Inflammatory macrophage (primary cell): Measurements from ENCODE around the gene OTOS.

Source experiments
- DNase-seq, 2 donors: peaks; one replicate each; pipeline ENCODE4 v3.0.0-alpha.2; 2020 to 2022
- total RNA-seq, 18 experiments: gene quantifications; one replicate each; lab custom pipeline; 2026; ENCODE audit warnings: mixed read lengths in 6 of 18, inconsistent platforms in 2 of 18; lab: John Stamatoyannopoulos, UW

The OTOS gene
- total RNA-seq = 0 to 0.16 (median 0) reads per million in 18 experiments

DNA sequence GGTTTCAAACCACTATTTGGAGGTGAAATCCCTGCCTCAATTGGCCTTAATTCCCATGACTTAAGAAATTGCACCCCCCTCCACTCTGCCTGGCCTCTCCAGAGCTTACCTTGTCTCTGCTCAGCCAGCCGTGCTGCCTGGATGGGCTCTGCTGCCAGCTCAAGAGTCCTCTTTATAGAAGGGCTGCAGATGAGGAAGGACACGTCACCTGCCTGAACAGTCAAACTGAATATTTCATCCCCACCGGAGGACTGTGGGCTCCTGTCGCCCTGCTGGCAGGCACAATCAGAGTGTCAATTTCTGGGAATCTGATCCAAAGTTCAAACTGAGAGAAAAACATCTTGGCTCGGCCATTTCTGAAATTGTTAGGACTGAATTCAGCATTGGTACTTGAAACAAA, at the start of gene OTOS:
Gene OTOS, minus strand, starts transcription at position 148 of the 400 bp plus-strand sequence. CDS start 332 bp downstream, outside the sequence.
- no peak for DNase-seq

DNA sequence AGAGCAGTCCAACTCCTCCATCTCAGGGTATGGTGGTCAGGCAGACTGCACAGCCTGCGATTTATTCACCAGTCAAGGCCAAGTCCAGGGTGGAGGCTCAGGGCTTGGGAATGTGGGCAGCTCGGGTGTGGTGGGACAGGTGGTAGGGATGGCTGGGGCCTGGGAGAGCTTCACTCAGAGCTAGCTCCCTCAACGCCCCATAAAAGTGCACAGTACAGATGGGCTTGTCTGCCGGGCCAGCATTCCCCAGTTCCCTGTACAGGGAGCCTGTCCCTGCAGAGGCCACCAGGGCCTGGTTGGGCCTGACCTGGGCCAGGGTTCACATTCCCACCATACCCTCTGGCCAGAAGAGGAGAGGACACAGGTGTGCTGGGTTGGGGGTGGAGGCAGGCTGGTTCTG, 49.2 kb upstream of the OTOS start:
- DNase-seq = no peak

DNA sequence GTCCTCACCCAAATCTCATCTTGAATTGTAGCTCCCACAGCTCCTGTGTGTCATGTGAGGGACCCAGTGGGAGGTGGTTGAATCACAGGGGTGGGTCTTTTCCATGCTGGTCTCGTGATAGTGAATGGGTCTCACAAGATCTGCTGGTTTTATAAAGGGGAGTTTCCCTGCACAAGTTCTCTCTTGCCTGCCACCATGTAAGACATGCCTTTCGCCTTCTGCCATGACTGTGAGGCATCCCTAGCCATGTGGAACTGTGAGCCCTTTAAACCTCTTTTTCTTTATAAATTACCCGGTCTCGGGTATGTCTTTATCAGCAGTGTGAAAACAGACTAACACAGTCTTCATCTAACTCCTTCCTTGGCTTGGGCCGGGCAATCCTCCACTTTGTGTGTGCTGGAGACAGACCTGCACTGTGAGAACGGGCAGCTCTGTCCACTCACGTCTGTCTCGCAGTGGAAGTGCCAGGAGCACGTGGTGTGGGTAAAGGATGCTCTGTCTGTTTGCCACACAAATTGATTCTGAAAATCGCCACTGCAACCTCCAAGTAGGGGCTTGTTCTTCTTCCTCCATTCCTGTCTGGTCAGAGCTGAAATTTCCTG, 47.6 kb upstream of the OTOS start:
- DNase-seq = no peak

DNA sequence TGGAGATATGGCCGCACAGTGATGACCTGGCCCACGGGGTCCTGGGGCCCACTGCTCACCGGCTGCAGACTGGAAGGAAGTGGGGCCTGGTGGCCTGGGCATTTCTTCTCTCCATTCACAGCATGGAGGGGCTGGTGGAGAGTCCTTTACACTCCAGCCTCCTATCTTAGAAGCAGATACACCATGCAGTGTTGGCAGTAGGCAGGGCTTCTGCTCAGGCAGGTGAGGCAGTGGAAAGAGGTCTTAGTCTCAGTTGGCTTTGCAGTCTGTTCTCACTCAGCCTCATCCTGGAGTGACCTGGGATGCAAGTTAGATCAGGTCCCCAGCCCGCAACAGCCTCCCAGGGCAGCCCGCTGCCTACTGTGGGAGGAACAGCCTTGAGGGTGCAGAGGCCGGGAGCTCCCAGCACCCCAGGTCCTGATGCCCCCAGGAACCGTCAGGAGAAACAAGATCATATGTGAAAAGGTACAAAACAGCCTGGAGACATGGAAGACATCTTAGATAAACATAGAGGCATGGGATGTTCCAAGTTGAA, 45.8 kb upstream of the OTOS start:
- DNase-seq = no peak

DNA sequence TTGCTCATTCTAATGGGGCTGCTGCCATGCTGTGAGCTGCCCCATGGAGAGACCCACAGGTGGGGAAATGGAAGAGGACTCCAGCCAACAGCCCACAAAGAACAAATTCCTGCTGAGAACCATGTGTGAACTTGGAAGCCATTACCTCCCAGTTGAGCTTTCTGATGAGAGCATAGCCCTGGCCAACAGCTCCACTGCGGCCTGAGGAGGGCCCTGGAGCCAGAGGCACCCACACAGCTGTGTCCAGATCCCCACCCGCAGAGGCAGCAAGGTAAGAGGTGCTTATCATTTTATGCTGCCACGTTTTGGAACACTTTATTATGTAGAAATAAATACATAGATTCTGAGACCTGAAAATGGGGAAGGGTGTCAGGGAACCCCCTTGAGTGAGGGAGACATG, 44.2 kb upstream of the OTOS start:
- DNase-seq = no peak

DNA sequence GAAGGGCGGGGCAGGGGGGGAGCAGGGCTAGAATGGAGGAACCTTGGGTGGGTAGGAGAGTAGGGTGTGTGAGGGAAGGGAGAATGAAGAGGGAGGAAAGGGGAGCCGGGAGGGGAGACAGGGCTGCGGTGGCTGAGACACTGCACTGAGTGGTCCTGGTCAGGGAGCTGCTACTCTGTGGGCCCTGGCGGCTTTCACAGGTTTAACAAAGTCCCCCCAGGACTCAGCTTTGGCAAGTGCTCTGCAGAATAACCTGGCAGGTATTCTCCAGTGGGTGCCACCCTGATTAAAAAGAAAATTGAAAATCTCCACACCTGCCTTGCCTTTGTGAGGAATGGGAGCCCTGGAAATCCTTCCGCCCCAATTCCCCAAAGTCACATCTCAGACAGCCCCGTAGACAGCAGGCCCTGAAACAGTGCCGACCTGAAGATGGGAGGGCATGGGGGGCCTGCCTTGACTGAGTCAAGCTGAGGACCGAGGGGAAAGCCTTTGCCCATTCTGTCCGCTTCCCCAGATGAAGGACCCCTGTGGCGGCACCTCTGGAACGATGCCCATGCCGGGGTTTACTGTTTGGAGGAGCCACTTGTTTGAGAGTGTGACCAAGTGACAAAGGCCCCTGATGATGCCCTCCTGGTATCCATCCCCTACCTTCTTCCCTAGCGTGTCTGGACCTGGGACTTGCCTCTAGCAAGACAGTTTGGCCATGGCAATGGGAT, 43.6 kb upstream of the OTOS start:
- DNase-seq = no peak

DNA sequence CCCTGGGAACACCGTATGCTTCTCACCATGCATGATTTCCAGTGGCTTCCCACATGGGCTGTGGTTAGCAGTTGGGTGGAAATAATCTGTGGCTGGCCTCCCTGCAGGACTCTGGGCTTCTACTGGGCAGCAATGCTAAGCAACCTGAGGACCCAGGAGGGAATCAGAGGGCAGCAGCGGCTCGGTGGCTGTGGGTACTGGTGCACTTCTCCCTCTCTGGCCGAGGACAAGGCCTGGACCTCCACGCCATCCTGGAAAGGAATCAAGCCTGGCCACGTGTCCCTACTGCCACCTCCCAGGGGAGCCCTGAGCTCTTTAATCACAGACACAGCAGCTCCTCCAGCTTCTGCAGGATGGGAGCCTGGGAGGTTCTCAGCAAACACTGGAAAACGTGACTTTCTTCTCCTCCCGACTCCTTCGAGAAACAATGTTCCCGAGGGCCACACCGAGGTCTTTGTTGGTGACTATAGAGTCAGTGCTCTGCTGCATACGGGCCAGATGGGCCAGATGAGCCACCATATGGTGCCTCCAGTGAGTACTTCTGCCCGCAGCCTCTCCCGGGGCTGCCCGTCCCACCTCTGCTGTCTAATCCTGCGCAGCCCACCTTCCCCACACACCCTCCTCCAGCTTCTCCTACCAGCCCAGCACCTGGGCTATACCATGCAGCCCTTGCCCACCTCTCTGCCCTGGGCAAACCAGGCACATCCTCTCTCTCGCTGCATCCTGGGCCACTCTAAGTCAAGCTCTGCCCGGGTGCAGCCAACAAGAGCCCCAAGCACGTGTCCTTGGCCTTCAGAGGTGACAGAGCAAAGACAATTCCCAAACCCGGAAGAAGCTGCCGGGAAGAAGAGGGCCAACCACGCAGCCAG, 42.8 kb upstream of the OTOS start:
- no peak for DNase-seq

DNA sequence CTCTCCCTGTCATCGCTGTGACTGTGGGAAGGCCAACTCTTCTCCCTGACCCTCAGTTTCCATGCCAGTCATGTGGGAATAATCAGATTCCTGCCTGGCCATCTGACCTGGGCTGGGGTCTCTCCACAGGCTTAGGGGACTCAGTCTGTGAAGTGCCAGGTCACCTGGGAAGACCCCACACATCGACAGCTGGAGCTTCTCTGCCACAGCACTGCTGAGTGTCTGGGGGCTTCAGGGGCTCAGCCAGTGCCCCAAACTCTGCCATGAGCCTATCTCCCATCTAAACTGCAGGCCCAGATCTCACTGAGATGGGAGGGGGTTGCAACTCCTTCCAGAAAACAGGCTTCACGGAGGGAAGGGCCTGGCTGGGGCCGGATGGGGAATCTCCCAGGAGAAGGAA, 42.0 kb upstream of the OTOS start:
- no peak for DNase-seq

DNA sequence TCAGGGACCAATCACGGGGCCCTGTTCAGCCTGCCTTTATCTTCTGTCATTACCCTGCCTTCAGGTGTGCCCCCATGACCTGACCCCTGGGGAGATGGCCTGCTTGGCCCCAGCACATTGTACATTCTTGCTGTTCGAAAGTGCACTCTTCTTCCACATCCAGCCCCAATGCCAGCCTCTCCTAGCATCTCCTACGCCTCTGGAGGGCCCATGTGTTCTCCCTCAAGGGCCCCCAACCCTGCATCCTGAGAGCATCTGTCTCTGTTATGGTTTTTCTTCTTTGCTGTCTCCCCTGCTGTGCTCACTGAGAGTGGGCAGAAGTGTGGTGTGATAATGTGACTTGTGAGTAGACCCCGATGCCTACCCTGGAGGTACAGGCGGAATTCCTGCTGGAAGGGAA, 41.5 kb upstream of the OTOS start:
- DNase-seq = no peak

DNA sequence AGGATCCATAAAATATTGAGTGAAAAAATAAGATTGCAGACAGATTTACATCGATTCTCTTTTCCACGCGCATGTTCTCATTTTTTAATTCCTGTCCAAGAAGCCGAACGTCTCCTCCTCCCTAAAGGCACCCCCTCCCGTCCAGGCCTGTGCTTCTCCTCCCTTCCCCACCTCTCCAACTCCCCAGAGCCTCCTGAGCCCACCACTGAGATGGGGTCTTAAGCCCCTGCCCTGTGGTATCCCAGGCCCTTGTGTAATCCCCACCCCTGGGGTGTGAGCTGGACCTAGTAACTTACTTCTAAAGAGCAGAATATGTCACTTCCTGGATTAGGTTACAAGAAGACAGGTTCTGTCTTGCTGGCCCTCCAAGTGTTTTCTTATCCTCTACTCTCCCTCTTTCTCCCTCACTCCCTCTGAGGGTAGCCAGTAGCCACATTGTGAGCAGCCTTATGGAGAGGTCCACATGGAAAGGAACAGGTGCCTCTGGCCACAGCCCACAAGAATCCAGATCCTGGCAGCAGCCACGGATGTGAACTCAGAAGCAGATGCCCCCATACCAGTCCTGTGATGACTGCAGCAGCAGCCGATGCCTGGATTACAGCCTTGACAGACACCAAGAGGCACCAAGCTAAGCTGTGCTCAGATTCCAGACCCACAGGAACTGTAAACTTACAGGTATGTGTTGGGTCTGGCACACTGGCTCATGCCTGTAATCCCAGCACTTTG, 39.6 kb upstream of the OTOS start:
- no peak for DNase-seq

DNA sequence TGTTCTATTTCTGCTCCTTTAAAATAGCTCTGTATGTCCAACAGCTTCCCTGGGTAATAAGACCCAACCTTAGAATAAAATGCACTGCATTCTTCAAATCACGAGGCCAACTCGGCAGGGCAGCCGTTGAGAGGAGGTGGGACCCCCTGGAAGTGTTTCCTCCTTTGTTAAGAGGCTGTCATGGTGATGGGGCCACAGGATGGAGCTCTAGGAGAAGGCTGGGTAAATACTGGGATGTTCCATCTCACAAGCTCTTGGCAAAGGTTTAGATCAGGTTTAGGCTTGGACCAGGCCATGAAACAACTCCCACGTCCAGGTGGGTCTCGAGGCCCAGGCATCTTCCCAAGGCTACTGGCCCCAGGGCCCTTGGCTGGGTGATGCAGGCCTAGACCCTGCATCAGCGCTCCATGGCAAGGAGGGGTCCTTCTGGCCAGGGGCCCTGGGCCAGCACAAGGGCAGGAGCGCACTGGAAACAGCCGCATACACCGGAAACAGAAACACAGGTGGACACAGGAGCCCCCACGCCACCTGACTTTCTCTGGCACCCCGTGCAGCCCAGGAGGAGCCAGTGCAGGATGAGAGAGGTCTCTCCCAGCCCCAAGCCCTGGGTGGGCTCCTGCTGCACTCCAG, 38.8 kb upstream of the OTOS start:
- no peak for DNase-seq

DNA sequence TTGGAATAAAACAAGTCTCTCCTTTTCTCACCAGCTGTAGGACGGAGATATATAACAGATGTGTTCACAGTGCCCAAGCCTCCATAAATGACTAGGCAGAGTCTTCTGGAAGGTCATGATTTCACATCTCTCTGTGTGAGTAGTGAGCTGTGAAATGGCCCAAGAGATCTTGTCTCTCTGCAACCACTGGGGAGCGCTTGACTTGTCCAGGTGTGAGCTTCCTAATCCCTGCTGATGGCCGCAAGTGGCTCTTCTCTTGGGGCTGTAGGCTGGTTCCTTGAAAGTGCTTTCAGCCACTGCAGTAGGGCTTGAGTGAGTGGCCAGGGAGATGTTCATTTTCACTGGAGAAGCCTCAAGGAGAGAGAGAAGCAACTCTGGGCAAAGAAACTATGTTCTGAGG, 38.1 kb upstream of the OTOS start:
- DNase-seq = no peak

DNA sequence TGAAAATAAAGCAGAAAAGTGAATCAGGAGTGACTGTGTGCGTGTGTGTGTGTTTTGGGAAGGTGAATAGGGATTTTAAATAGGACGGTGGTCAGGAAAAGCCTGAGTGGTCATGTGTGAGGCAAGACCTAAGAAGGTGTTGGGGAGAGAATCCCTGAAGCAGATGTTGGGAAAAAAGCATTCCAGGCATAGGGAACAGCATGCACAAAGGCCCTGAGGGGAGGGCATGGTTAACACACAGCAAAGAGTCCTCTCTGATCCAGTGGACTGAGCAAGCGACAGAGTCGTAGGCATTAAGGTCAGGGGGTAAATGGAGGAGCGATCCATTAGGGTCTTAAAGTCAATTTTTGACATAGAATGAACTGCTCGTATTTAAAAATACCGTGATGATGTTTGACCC, 34.0 kb upstream of the OTOS start:
- DNase-seq = no peak

DNA sequence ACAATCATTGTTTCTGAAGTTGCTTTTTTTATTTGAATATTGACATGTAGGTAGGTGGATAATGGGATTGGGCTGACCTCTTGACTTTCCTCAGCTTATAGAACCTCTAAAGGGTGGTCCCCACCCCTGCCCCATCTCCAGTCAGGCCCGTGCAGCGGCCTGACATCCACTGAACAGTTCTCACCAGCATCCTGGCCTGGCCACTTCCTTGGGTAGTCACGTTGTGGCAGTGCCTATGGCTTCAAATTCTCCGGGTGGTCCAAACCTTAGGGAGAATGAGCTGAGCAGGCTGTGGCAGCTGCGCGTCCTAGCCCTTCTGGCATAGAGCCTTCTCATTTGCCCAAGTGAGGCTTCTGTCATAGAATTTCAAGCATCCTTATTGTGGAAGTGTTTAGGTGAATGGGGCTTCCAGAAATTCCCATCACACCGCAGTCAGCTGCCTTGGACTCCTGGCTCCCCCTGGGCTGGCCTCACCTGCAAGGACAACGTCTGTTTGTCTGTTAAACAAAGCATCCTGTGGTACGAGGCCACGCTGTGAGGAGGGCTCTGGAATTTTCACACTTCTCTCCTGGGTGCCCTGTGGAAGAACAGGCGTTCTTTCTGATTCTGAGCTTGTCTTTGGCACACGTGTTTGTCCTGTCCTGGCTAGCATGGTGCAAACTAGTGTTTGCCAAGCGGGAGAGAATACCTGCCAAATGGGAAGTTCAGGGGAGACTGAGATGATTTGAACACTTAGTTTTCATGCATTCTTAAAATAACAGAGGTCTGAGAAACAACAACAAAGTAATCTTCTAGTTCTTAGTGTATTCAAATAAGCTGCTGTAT, 31.8 kb upstream of the OTOS start:
- DNase-seq = no peak

DNA sequence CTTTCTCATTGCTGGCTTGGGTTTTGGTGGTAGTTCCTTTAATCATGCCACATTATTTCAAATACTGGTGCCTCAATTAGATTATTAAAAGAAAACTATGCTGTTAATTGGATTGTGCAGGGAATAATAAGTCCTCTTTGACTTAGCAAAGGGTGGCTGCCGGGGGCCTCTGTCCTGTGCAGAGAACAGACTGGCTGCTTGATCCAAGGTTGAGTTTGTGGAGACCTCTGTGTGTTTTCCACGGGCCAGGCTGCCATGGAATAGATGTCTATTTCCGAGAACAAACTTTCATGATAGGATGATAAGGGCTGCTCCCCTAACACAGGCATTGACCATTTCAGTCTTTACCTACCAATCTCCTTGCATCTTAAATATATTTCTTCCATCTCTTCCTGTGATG, 30.4 kb upstream of the OTOS start:
- no peak for DNase-seq

DNA sequence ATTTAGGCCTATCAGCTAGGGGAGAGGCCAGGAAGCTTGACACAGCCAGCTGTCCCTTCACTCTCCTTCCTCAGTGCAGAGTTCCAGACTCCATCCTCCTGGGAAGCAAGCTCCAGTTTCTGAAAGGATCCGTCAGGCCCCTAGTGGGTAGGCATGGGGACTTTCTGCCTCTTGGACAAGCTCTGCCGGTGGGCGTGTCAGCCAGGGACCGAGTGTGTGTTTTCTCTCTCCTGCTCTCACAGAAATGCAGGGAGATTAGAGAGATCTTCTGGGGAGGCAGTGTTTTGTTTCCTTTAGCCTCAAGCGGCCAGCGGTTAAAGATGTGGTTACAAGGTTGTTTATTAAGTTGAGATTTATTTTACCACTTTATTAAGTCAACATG, 29.9 kb upstream of the OTOS start:
- no peak for DNase-seq

DNA sequence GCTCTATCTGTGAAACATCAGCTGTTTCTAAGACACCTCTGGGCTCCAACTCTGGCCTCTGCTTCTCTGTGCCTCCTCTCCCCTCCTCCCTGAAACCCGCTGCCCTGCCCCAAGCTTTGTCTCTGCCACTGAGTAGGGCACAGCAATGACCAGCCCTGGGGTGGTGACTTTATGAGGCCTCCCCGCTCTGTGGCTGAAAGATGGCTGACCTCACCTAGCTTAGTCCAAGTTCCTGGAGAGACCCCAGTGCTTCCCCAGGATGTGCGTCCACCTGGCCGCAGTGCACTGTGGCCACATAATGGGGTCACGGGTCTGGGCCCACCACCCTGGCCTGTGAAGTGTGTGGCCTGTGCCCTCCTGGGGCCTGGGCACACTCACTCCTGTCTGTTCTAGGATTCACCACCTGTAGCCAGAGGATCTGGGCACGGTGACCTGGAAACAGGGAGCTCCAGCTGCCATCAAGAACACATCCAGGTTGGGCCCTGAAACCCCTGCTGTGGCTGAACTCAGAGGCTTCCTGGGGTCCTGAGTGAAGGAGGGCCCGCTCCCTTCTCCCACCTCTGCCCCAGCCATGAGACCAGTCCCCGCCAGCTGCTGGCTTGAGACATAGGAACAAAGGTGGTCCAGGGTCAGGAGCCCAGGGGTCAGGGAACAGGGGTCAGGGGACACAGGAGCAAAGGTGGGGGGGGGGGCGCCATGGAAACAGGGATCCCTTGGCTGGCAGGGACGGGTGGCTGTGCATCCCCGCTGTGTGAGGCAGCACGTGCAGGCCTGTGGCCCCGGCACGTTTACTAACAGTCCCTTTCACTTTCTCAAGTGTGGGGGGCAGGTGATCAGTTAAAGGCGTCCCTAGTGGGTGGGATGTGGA, 29.3 kb upstream of the OTOS start:
- no peak for DNase-seq

DNA sequence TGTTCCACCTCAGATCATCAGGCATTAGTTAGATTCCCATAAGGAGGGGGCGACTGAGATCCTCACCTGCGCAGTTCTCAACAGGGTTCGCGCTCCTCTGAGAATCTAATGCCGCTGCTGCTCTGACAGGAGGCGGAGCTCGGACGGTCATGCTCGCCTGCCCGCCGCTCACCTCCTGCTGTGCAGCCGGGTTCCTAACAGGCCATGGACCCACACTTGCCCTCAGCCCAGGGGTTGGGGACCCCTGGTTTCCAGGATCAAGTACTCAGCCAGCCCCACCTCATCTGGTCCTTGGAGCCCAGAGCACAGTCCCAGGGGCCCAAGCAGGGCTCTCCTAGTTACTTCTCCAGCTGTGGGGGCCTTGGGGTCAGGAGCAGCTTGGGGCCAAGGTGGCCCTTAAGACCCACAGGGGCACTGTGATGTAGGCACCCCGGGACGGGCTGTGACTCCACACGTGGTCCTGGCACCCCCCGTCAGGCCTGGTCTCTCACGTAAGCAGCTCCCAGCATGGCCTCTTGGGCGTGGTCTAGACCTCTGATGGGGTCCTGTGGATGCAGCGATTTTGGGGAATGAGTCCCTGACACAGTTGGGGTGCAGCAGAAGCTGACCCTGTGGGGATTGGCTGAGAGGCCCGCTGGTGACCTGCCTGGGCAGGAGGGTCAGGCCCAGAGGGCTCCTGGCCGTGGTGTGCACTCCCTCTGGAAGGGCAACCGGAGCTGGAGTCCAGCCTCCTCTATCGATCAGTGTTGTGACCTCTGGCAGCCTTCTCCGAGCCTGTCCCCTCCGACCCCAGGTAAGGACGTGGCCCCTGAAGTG, 28.3 kb upstream of the OTOS start:
- DNase-seq = no peak

DNA sequence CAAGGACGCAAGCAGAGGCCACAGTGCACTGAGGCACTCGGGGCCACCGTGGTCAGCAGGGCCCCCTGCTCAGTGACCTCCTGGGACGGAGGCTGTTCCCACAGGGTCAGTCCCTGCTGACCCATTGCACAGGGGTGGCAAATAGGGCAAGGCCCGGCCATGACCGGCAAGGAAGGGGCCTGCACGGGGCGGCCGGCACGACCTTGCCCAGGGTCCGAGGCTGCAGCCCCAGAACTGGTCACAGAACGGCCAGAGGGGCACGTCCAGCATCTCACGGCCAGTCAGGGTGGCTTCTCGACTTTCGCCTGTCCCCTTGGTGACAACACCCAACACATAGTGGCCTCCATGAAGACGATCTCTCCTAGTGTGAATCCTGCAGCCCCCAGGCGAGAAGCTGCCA, 27.6 kb upstream of the OTOS start:
- DNase-seq = no peak

DNA sequence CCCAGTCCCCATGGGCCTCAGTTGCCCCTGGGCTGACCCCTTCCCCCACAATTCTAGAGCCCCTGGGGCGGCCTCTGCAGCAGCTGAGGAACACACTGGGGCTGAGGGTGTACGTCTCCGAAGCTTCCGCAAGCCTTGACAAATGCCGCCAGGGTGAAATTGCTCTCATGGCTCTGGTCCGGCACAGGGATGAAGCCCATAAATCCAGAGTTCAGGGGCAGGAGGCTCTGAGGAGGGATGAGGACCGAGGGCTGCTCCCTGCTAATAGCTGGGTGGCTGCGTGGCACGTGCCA, 27.1 kb upstream of the OTOS start:
- DNase-seq = no peak
